LNCaP clone FGC (cell line): Measurements from ENCODE around the gene MAP3K13.
"Not testable (repeated sequence)": the region's sequence is repeated elsewhere in the genome, so short reads cannot be mapped to it uniquely, and the experiment has no call there.

Experiments used
- DNase-seq: peaks from one replicate; pipeline ENCODE4 v3.0.0-alpha.2; 2011; ENCODE audit warnings: low read depth
- H3K4me3 ChIP-seq: 2 replicates; pipeline ENCODE4 v1.5.1; 2011; ENCODE audit warnings: mild to moderate bottlenecking, low read depth, low read length, control low read depth
- CTCF ChIP-seq: IDR thresholded peaks from 2 replicates; pipeline ENCODE4 v1.5.1; 2012; ENCODE audit warnings: mild to moderate bottlenecking; ENCODE audit not compliant: control insufficient read depth, insufficient read depth; ENCODE audit errors: extremely low read depth

The MAP3K13 gene

GRCh38 chr3:185356499-185356898 is 6.4 kb upstream of the MAP3K13 start:
- no peak for DNase-seq

GRCh38 chr3:185361920-185362319 is 1.0 kb upstream of the MAP3K13 start:
- TF ChIP-seq CTCF = no peak
- H3K4me3 ChIP-seq = no peak overlapping the region
- DNase-seq = no peak

More at GRCh38 chr3:185356499-185356898, 6.4 kb upstream of the MAP3K13 start:
- no peak for TF ChIP-seq CTCF
- H3K4me3 ChIP-seq = no peak overlapping the region

DNA sequence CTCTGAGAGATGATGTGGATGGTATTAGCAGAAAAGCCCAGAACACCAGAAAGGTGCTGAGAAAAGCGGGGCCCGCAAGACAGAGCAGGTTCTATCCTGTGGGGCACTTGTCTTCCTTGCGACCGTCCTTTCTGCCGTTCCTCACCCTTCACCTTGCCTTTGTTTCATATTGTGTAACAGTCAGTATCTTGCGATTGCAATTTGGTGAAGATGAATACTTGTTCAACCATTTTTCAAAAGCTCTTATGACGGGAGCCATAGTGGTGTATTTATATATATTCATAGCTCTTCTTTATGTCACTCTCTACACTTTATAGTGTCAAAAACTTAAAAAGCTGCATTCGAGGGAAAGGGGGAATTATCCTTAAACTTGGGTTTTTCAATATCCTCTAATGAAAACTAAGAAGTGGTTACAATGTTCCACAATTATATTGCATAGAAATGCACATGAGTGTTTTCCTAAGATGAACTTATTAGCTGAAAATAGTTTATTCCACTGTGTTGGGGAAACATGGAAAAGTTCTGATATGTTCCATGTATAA is 797 bp downstream of the MAP3K13 start:
- no peak for DNase-seq
- TF ChIP-seq CTCF = no peak
- H3K4me3 ChIP-seq = peak overlapping the region; percentile 71

DNA sequence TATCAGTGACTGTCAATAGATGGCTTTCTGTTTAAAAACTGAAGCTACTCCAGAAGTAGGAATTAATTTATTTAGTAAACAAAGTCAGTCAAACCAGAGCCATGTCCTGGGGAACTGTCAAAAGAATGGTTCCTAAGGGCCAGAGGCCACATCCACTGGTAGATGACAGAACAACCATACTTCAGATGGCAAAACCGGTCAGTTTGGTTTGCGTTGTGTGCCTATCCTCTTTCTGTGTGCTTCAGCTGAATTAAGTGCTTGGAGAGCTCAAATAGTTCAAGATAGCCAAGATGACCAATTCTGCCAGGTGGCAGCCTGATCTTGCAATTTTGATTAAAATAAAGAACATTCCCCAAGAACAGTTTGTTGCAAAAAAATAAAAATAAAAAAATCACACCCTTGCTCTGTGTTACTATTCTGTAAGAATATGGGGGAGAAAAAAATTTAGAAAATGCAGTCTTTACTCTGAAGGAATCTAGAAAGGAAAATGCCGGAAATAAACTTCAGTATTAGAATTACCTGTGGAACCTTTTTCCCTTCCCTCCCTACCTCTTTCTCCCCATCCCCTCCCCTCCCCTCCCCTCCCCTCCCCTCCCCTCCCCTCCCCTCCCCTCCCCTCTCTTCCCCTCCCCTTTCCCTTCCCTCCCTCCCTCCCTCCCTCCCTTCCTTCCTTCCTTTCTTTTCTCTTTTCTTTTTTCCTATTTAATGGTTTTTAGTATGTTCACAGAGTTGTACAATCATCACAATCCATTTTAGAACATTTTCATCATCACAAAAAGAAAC is 2.5 kb downstream of the MAP3K13 start:
- peak; percentile 92 for DNase-seq
- no peak overlapping the region; the same call in 1 of the 2 replicates for H3K4me3 ChIP-seq
- no peak for TF ChIP-seq CTCF

- no peak for DNase-seq
- TF ChIP-seq CTCF = no peak
- H3K4me3 ChIP-seq = no peak overlapping the region
These were observed 3.1 kb downstream of the MAP3K13 start for GRCh38 chr3:185366074-185366335.

GRCh38 chr3:185366913-185367312 is 4.0 kb downstream of the MAP3K13 start:
- TF ChIP-seq CTCF = no peak
- DNase-seq = no peak
- no peak overlapping the region for H3K4me3 ChIP-seq

DNA sequence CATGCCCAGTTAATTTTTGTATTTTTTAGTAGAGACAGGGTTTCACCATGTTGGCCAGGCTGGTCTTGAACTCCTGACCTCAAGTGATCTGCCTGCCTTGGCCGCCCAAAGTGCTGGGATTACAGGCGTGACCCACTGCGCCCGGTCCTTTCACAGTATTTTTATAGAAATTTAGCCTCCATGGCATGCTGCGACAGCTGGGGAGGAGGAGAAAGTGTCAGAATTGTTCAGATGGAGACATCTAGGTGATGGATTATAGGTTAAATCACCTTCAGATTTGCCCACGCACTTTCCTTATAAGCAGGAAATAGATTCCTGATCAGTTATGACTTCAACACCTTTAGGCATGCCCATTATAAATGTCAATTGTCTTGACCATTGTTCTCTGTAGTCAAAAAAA is 7.4 kb downstream of the MAP3K13 start:
- H3K4me3 ChIP-seq = not testable (repeated sequence)

More for the DNA sequence above, 7.4 kb downstream of the MAP3K13 start:
- not testable (repeated sequence) for DNase-seq
